DOHH2 (cell line): ENCODE results near the gene BRCA1.

Experiments
- EZH2phosphoT487 ChIP-seq: fragments of 200-600 bp; sonication (generic); IDR thresholded peaks from 2 replicates; pipeline ENCODE4 v1.6.1; 2017; ENCODE audit warnings: borderline replicate concordance, mild to moderate bottlenecking, antibody characterized with exemption, low read length, moderate library complexity, mixed read lengths
- TF ChIP-seq, protein P1 (sequence below): fragments of 200-600 bp; sonication (generic); IDR thresholded peaks from one replicate; pipeline ENCODE4 v1.5.1; 2014; ENCODE audit warnings: antibody characterized with exemption, mild to moderate bottlenecking, low read depth, low read length; ENCODE audit not compliant: poor library complexity, severe bottlenecking

DNA sequence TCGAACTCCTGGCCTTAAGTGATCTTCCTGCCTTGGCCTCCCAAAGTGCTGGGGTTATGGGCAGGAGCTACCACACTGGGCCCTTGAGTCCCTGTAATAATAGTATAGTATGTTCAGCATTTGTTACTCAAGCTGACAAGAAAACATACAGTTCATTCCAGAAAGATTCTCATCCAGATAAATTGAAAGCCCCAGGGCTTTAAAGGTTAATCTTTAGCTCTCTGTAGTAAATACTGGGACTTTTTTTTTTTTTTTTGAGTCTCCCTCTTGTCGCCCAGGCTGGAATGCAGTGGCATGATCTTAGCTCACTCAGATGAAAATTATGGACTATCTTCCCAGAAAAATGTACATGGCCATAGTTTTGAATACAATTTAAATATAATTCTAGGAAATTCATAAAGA lies 11.0 kb downstream of the BRCA1 start:
- TF ChIP-seq, protein P1, sequence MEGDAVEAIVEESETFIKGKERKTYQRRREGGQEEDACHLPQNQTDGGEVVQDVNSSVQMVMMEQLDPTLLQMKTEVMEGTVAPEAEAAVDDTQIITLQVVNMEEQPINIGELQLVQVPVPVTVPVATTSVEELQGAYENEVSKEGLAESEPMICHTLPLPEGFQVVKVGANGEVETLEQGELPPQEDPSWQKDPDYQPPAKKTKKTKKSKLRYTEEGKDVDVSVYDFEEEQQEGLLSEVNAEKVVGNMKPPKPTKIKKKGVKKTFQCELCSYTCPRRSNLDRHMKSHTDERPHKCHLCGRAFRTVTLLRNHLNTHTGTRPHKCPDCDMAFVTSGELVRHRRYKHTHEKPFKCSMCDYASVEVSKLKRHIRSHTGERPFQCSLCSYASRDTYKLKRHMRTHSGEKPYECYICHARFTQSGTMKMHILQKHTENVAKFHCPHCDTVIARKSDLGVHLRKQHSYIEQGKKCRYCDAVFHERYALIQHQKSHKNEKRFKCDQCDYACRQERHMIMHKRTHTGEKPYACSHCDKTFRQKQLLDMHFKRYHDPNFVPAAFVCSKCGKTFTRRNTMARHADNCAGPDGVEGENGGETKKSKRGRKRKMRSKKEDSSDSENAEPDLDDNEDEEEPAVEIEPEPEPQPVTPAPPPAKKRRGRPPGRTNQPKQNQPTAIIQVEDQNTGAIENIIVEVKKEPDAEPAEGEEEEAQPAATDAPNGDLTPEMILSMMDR, result no peak
- TF ChIP-seq EZH2phosphoT487, result no peak
